Measurements from ENCODE around the gene URI1. TPM values are rescaled to one million over a fixed set of nuclear protein-coding genes. Genes with fewer than 3 reads are reported as not detected.

Gene URI1
- total RNA-seq, 1 donor from 2014 or later: 63.2 TPM

- no peak overlapping the region for H3K4me3 Mint-ChIP-seq
These were observed 120.2 kb downstream of the URI1 start for GRCh38 chr19:30062065-30062906.

GRCh38 chr19:30062907-30063649, 121.0 kb downstream of the URI1 start:
- no peaks in the 10 kb centered on the region for H3K9me3 Mint-ChIP-seq
- no peak for DNase-seq (ENCODE audit: extremely low spot score, unreplicated experiment)

More at GRCh38 chr19:30062065-30062906, 120.2 kb downstream of the URI1 start:
- Mint-ChIP-seq H3K36me3 (no peaks in the 10 kb centered on the region), H3K4me1 (ENCODE audit: unreplicated experiment) (no peaks in the 10 kb centered on the region), H3K9me3 (no peaks in the 10 kb centered on the region), H3K27ac (no peak overlapping the region), H3K27me3 (peaks cover 6% of the 10 kb centered on the region)
- TF ChIP-seq CTCF (conservative IDR thresholded peaks at IDR 0.05): no peak
- DNase-seq (ENCODE audit: extremely low spot score, unreplicated experiment): no peak

GRCh38 chr19:30063650-30064347, 121.8 kb downstream of the URI1 start:
- no peak for TF ChIP-seq CTCF (conservative IDR thresholded peaks at IDR 0.05)
- Mint-ChIP-seq H3K27me3 (peaks cover 6% of the 10 kb centered on the region), H3K9me3 (no peaks in the 10 kb centered on the region), H3K4me3 (no peak overlapping the region), H3K4me1 (ENCODE audit: unreplicated experiment) (no peaks in the 10 kb centered on the region), H3K27ac (no peak overlapping the region), H3K36me3 (no peaks in the 10 kb centered on the region)
- DNase-seq (ENCODE audit: extremely low spot score, unreplicated experiment): no peak

More at GRCh38 chr19:30062907-30063649, 121.0 kb downstream of the URI1 start:
- no peak overlapping the region for H3K27ac Mint-ChIP-seq
- peaks cover 6% of the 10 kb centered on the region for H3K27me3 Mint-ChIP-seq
- no peaks in the 10 kb centered on the region for H3K4me1 Mint-ChIP-seq (ENCODE audit: unreplicated experiment)
- H3K36me3 Mint-ChIP-seq: no peaks in the 10 kb centered on the region
- H3K4me3 Mint-ChIP-seq: no peak overlapping the region
- no peak for TF ChIP-seq CTCF (conservative IDR thresholded peaks at IDR 0.05)

GRCh38 chr19:30064348-30064699, 122.3 kb downstream of the URI1 start:
- DNase-seq (ENCODE audit: extremely low spot score, unreplicated experiment): no peak
- Mint-ChIP-seq H3K4me1 (ENCODE audit: unreplicated experiment) (no peaks in the 10 kb centered on the region), H3K27ac (no peak overlapping the region), H3K4me3 (no peak overlapping the region), H3K9me3 (no peaks in the 10 kb centered on the region), H3K36me3 (no peaks in the 10 kb centered on the region), H3K27me3 (peaks cover 6% of the 10 kb centered on the region)
- TF ChIP-seq CTCF (conservative IDR thresholded peaks at IDR 0.05): no peak

GRCh38 chr19:30064771-30065494, 122.9 kb downstream of the URI1 start:
- Mint-ChIP-seq H3K9me3 (no peaks in the 10 kb centered on the region), H3K36me3 (no peaks in the 10 kb centered on the region), H3K27ac (no peak overlapping the region), H3K4me3 (no peak overlapping the region), H3K4me1 (ENCODE audit: unreplicated experiment) (no peaks in the 10 kb centered on the region), H3K27me3 (peaks cover 6% of the 10 kb centered on the region)
- no peak for DNase-seq (ENCODE audit: extremely low spot score, unreplicated experiment)
- no peak for TF ChIP-seq CTCF (conservative IDR thresholded peaks at IDR 0.05)

Measured in type B pancreatic cell (in vitro differentiated cells).